Hypothalamus (tissue), 51 donors: ENCODE data around the gene UBR1.
"Not testable (repeated sequence)": the region's sequence is repeated elsewhere in the genome, so short reads cannot be mapped to it uniquely, and the experiment has no call there.

Source experiments
- DNase-seq, 51 donors: peaks; one replicate each; lab custom pipeline; 2025; lab: John Stamatoyannopoulos, UW

Gene UBR1

GRCh38 chr15:43105778-43106485 is at the start of gene UBR1:
Gene UBR1 (minus strand): TSS chr15:43106038. CDS start chr15:43106022, 16 bp downstream.
- DNase-seq: peak; percentile 27 to 92 (median 84)

DNA sequence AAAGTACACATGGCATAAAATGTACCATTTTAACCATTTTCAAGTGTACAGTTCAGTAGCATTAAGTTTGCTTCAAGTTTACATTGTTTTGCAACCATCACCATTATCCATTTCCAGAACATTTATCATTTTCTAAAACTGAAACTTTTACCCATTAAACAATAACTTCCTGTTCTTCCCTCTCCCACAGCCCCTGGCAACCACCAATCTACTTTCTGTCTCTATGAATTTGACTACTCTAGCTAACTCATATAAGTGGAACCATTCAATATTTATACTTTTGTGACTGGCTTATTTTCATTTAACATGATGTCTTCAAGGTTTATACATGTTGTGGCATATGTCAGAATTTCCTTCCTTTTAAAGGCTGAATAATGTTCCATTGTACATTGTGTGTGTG is 47.4 kb upstream of the UBR1 start:
- no peak for DNase-seq

- no peak for DNase-seq
Observed at GRCh38 chr15:43151688-43152087, 45.9 kb upstream of the UBR1 start.

- DNase-seq: no peak
Observed at GRCh38 chr15:43150191-43150929, 44.5 kb upstream of the UBR1 start.

GRCh38 chr15:43146184-43146583 is 40.3 kb upstream of the UBR1 start:
- DNase-seq: no peak

DNA sequence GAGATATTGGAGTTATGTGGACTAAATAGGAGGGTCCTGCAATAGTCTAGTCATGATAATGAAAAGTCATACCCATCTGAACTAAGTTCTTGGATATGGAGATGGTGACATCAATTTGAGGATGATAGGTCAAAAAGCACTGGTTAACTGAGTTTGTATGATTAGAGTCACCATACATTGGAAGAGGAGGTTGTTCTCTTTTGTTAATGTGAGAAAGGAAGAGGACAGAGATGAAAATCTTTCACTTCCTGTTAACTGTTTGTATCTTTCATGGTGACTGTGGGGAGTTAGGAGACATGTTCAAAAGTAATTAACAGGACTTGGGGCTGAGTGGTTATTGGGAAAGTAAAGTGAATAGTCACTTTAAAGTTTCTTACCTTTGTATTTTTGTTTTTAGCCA is 38.7 kb upstream of the UBR1 start:
- no peak for DNase-seq

- DNase-seq: no peak
Observed at GRCh38 chr15:43143203-43143941, 37.5 kb upstream of the UBR1 start.

GRCh38 chr15:43135351-43135750 is 29.5 kb upstream of the UBR1 start:
- DNase-seq: no peak

- DNase-seq: peak in 11 of 51 donors; percentile 12 to 54 (median 24)
Observed at GRCh38 chr15:43134157-43134635, 28.4 kb upstream of the UBR1 start.

- peak in 49 of 51 donors; percentile 20 to 79 (median 60) for DNase-seq
Observed at GRCh38 chr15:43133430-43134156, 27.8 kb upstream of the UBR1 start, which contains the start of gene TMEM62. Gene TMEM62 (plus strand): TSS chr15:43133586. CDS start chr15:43133803, 217 bp downstream.

DNA sequence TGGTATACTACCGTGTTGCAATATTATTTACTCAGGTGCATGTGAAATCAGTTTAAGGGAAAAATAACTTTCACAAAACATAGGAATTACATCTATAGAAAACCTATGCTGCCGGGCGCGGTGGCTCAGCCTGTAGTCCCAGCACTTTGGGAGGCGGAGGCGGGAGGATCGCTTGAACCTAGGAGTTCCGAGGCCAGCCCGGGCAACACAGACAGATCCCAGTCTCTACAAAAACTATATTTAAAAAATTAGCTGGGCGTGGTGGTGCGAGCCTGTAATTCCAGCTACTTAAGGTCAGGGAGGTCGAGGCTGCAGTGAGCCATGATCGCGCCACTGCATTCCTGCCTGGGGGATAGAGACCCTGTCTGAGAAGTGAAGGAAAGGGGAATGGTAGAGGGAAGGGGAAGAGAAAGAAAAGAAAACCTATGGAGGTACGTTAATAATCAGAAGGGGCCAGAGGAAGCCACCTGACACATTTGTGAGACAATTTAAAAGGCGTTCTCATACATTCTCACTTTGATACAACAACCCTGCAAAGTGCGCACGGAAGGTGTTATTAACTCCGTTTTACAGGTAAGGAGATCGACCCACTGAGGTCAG is 27.1 kb upstream of the UBR1 start:
- DNase-seq: peak in 5 of 51 donors; percentile 8 to 20 (median 16)

DNA sequence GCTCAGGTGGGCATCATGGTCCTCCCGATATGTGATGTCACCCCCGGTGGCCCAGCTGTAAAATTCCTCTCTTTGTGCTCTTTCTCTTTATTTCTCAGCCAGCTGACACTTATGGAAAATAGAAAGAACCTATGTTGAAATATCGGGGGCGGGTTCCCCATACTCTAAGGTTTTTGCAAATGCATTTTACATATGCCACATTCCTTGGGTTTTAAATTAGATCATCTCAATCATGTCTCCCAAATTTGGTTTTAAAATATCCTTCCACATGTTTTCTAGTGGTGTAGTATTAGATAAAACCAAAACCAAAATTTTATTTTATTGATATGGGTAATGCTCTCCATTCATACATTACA is 23.1 kb upstream of the UBR1 start:
- DNase-seq: no peak

DNA sequence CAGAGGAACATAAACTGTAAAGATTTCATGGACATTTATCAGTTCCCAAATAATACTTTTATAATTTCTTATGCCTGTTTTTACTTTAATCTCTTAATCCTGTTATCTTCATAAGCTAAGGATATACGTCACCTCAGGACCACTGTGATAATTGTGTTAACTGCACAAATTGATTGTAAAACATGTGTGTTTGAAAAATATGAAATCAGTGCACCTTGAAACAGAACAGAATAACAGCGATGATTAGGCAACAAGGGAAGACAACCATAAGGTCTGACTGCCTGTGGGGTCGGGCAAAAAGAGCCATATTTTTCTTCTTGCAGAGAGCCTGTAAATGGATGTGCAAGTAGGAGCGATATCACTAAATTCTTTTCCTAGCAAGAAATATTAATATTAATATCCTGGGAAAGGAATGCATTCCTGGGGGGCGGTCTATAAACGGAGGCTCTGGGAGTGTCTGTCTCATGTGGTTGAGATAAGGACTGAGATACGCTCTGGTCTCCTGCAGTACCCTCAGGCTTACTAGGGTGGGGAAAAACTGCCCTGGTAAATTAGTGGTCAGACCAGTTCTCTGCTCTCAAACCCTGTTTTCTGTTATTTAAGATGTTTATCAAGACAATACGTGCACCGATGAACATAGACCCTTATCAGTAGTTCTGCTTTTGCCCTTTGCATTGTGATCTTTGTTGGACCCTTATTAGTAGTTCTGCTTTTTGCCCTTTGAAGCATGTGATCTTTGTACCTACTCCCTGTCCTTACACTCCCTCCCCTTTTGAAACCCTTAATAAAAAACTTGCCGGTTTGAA is 22.5 kb upstream of the UBR1 start:
- not testable (repeated sequence) for DNase-seq

GRCh38 chr15:43127752-43128151 is 21.9 kb upstream of the UBR1 start:
- no peak for DNase-seq

DNA sequence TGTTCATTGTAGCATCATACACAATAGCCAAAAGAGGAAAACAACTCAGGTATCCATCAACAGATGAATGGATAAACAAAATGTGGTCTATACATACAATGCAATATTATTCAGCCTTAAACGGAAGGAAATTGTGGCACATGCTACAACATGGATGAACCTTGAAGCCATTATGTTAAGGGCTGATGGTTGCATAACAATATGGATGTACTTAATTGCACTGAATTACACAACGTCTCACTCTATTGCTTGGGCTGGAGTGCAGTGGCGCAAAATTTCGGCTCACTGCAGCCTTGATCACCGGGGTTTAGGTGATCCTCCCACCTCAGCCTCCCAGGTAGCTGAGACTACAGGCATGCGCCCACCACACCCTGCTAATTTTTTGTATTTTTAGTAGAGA is 20.5 kb upstream of the UBR1 start:
- no peak for DNase-seq

GRCh38 chr15:43125100-43125661 is 19.3 kb upstream of the UBR1 start:
- DNase-seq: no peak

DNA sequence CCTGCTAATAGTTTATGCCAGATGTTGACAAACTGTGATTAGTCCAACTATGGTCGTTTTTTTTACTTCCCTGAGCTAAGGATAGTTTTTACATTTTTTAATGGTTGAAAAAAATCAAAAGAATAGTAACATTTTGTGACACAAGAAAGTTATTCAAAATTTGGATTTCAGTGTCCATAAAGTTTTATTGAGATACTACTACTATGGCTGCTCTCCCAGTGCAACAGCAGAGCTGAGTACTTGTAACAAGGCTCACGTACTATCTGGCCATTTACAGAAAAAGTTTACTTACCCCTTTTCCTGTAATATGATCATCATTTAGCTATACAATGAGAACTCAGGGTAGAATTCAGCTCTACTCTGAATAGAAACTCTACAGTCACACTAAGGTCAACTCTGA is 16.0 kb upstream of the UBR1 start:
- DNase-seq: no peak

- DNase-seq: no peak
Observed at GRCh38 chr15:43118829-43119228, 13.0 kb upstream of the UBR1 start.

DNA sequence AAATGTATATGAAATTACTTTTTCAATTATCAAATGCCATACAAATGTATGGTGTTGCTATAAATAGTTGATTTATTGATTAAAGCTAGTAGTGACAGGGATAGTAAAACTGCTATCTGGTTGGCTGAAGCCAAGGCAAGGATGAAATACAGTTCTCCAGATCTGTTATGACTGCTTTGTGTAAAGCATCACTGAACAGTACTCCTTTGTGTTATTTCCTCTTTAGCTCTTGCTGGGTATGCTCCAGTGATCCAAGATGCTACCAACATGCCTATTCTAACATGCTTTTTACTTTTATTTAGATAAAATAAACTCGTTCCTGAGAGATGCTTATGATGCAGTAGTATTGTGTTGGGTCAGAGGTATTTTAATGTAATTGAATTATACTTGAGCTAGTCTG is 12.4 kb upstream of the UBR1 start:
- DNase-seq: no peak
